ENCODE results near the gene HLA-DPB1.

Gene HLA-DPB1

DNA sequence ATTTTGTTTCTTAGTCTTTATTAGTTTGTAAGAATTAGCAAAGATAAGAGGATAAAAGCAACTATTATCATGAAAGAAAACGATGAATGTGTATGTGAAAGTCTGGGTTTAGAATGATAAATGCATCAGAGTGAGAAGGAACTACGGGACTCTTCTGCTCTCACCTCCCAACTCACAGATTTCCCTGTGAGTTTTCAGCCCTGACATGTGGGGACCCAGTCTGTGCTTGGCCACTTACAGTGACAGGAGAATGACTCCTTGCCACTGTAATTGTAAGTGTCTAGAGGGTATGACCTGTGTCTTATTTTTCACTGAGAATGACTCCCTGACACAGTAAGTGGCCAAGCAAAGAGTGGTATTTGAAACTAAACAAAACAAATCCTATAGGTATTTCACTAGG lies 4.9 kb upstream of the HLA-DPB1 start:
- in situ Hi-C loops (cut with MboI; ENCODE audit: low sequenced_read_pairs): no loop called here

DNA sequence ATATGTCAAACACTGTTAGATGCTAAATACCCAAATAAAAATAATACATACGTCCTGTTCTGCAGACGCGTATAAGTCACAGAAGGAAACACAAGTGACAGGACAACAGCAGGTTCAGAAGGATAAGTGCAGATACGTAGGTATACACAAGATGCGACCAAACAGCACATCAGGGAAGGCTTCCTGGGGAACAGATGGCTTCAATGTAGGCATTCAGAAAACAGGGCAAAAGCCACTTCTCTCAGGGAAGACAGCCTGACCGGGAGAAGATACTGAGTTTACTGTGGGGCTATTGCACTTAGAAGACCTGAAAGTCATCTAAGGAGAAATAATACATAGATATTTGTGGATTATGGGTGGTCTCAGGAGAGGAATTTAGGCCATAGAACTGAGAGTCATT lies 4.2 kb upstream of the HLA-DPB1 start:
- in situ Hi-C loops (cut with MboI; ENCODE audit: low sequenced_read_pairs): no loop called here

DNA sequence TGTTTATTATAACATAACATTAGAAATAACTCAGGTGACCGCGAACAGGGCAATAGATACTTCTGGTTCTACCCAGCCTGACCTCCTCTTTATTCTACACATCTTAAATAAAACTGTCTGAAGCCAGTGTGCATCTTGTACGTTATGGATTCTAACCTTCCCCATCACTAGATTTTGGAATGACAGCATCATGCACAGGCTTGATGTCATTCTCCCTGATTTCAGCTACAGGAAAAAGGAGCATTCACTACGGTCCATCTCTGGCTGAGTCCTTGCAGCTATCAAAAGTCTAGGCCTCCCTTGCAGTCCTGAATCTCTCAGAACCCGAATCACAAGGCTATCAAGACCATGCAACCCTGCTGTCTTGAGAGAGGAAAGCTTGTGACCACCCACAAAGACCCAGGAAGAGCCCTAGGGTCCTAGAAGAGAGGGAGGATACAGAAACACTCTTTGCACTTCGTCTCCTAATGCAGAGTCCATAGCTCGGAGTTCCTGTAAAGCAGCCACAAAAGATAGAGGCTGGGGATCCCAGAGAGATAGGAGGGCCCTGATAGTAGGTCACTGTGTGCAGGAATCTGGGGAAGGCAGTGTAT lies 3.2 kb upstream of the HLA-DPB1 start:
- in situ Hi-C loops (cut with MboI; ENCODE audit: low sequenced_read_pairs): no loop called here

DNA sequence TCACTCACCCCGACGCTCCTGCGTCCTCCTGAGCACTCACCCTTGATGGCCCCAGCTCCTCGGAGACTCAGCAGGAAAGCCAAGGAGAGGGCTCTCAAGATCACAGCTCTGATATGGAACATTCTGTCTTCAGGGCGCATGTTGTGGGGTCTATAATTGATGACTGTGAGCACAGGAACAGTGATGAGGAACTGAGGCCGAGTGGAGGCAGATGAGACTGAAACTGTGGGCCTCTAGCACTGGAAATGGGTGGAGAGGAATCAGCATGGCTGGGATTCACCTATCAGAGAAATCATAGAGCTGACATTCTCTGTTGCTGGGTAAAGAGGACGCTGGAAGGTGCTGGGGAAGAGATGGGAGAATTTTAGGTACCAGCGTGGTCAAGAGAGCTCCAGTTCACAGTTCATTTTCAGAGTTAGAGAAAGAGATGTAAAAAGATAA lies 2.3 kb upstream of the HLA-DPB1 start, which contains the start of gene HLA-DPA1:
TSS of gene HLA-DPA1 (minus strand) at position 219 of the 441 bp plus-strand sequence.
- in situ Hi-C loops (cut with MboI; ENCODE audit: low sequenced_read_pairs): no loop called here

DNA sequence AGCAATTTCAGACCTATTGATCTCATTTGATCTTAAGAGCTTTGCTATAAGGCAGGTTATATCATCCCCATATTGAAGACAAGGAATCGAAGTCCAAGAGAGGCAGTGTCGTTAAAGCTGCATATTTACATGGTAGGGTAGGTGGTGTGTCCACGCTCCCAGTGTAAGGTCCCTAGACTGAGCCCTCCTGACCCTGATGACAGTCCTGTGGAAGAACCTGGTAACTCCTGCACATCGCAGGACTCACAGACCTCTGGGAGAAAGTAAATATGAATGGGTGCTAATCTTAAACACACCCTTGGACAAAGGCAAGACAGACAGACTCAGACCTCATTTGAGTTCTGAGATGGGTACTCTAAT lies 602 bp upstream of the HLA-DPB1 start:
- in situ Hi-C loops (cut with MboI; ENCODE audit: low sequenced_read_pairs): no loop called here

DNA sequence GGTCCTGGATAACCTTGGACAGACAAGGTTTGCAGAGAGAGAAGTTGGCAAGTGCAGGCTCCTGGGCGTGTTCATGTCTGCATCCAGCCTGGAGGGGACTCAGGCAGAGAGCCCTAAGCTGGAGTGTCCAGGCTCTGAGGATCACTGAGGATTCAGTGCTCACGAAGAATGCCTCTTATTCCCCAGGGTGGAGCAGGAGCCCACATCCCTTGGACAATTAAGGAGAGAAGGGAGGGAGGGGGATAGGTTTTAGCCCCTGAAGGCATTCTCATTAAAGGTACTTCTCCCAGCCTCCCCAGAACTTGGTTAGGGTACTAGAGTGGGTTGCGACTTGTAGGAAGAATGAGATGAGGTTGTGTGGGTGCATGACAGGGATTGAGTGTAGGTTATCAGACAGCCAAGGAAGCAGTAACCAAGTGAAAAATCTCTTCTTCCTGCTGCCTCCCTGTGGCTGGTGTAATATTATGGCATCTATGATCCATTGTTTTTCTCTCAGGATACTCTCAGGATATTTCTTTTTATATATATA lies 680 bp downstream of the HLA-DPB1 start:
- in situ Hi-C loops (cut with MboI; ENCODE audit: low sequenced_read_pairs): no loop called here

DNA sequence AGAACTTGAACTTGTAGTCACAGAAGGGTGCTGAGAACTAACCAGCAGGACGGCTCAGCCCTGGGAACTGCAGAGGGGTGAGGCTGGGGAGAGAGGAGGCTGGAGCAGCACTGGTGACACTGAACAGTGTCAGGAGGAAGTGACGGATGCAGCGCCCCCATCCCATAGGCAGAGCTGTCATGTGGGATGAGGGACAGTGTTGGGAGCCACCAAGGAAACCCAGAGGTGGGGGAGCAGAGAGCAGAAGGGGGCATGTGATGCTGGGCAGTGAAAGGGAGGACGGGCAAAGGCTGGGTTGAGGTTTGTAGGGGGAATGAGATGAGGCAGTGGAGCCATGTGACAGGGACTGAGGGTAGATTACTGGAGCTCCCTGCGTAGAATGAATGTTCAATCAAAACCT lies 2.1 kb downstream of the HLA-DPB1 start:
- in situ Hi-C loops (cut with MboI; ENCODE audit: low sequenced_read_pairs): no loop called here

DNA sequence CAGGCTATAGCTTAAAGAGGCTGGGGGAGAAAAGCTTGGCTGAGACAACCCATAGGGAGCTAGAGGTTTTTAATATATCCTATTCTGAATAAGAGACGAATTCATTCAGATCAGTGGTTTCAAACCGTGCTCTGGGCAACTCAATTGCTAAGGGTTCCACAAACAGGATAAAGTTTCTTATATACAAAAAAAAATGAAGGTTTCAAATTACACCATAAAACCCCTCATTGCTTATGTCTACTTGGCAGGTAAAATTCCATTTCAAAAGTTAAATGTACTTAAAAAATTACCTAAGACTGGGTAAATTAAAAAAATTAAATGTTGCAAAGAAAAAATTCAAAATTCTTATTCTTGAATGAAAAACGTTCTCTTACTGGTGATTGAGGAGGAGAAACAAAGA lies 2.7 kb downstream of the HLA-DPB1 start:
- in situ Hi-C loops (cut with MboI; ENCODE audit: low sequenced_read_pairs): no loop called here

DNA sequence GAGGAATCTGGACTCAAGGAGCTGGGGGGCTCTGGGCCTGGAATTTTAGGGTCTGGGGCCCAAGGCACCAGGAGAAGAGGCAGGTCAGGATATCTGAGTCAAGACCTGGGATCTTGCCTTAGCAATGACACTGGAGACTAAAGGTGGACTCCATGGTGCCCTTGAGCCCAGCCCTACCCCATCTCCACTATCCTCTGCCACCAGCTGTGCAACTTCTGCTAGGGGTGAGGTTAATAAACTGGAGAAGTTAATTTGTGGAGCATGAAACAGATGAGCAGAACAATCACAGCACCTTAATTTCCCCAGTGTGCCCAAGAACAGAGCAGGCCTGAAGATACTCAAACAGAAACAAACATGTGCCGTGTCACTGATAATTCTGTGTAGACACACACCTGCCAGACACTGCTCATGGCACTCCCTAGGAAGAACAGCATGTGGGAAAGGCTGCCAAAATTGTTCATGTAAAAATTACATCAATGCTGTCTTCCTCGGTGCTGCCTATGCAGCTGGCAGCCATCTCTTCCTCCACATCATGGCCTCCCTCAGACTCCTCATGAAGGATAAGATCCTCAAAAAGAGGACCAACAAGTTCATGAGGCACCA lies 3.2 kb downstream of the HLA-DPB1 start:
- in situ Hi-C loops (cut with MboI; ENCODE audit: low sequenced_read_pairs): no loop called here

DNA sequence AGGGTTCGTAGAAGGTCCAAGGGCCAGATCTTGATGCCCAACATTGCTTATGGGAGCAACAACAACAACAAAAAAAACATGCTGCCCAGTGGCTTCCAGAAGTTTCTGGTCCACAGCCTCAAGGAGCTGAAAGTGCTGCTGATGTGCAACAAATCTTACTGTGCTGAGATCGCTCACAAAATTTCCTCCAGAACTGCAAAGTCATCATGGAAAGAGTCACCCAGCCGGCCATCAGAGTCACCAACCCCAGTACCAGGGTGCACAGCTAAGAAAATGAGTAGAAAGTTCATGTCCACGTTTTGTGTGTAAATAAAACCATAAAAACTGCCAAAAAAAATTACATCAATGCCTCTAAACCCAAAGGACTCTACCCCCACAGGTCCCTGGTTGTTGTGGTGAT lies 3.8 kb downstream of the HLA-DPB1 start:
- in situ Hi-C loops (cut with MboI; ENCODE audit: low sequenced_read_pairs): no loop called here

DNA sequence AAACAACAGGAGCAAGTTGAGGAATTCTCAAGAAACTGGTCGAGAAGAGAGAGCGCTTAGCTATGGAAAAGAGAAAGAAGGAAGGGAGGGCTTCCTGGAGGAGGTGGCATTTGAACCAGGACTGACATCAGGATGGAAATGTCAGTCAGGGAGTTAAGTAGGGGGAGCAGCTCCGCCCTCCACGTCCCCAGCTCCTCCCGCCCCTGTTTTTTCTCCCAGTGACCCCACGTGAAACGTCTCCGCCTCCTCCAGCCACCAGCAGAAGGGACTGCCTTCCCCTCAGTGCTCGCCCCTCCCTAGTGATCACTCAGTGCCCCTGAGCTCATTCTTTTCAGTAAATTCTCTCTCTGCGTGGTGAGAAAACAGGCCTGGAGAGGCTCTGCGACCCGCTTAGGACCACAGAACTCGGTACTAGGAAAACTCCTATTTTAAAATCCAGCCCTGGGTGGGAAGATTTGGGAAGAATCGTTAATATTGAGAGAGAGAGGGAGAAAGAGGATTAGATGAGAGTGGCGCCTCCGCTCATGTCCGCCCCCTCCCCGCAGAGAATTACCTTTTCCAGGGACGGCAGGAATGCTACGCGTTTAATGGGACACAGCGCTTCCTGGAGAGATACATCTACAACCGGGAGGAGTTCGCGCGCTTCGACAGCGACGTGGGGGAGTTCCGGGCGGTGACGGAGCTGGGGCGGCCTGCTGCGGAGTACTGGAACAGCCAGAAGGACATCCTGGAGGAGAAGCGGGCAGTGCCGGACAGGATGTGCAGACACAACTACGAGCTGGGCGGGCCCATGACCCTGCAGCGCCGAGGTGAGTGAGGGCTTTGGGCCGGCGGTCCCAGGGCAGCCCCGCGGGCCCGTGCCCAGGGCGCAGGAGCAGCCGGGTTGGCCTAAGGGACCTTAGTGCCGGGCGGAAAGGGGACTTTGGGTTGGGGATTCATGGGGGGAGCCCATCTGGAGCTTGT lies 4.6 kb downstream of the HLA-DPB1 start:
- in situ Hi-C loops (cut with MboI; ENCODE audit: low sequenced_read_pairs): no loop called here

DNA sequence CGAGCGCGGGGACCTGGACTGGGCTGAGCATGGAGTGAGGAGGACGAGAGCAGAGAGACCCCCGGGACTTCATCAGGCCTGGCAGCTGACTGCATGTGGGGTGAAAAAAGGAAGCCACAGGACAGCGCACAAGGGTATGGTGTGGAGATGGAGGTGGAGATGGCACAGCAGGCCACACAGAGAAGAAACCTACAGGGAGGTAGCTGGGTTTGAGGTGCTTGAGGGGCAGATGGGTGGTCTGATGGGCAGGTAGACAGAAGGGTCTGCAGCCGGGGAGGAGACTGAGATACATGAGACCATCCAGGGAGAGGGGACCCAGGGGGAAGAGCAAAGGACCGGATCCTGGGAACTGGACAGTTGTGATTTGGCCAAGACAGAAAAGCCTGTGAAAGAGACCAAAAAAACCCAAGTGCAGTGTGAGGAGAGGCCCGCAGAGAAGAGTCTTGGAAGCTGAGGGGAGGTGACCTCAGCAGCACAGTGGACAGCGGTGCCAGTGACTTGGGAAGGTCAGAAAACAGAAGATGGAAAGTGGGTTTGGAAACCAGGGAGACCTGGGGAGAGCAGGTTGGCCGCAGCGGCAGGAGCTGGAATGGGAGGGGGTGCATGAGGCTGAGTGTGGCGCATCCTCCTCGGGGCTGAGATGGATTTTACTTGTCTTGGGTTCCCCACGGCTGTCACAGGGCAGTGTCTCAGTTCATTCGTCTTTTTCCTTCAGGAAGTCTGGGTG lies 5.5 kb downstream of the HLA-DPB1 start:
- in situ Hi-C loops (cut with MboI; ENCODE audit: low sequenced_read_pairs): no loop called here

DNA sequence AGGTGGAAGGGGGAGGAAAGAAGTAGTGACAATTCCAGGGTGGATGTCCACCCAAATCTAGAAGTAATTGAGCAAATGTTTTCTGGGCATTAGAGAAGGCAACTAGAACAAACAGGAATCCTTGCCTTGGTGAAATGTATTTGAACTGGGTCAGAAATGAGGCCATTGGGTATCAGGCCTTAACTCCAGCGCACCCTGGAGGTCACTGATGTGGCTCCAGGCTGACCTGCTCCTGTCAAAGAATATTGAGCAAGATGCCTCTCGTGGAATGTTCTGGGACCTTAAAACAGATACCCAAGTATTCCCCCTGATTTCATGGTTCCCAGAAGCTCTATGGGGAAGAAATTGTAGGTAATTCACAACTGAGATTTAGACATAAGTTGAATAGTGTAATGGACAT lies 6.9 kb downstream of the HLA-DPB1 start:
- in situ Hi-C loops (cut with MboI; ENCODE audit: low sequenced_read_pairs): no loop called here

DNA sequence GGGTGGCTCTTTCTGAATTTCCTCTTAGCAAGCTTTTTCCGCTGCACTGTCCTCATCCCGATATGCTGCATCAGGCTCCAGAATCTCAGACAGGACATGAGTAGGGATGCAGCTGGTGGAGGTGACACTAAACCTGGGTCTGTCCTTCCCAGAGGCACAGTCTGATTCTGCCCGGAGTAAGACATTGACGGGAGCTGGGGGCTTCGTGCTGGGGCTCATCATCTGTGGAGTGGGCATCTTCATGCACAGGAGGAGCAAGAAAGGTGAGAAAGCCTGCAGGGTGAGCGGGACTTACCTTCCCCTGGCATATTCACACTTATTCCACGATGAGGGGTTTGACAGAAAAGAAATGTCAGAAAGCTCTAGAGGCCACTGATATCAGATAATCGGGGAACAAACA lies 9.8 kb downstream of the HLA-DPB1 start:
- in situ Hi-C loops (cut with MboI; ENCODE audit: low sequenced_read_pairs): no loop called here

DNA sequence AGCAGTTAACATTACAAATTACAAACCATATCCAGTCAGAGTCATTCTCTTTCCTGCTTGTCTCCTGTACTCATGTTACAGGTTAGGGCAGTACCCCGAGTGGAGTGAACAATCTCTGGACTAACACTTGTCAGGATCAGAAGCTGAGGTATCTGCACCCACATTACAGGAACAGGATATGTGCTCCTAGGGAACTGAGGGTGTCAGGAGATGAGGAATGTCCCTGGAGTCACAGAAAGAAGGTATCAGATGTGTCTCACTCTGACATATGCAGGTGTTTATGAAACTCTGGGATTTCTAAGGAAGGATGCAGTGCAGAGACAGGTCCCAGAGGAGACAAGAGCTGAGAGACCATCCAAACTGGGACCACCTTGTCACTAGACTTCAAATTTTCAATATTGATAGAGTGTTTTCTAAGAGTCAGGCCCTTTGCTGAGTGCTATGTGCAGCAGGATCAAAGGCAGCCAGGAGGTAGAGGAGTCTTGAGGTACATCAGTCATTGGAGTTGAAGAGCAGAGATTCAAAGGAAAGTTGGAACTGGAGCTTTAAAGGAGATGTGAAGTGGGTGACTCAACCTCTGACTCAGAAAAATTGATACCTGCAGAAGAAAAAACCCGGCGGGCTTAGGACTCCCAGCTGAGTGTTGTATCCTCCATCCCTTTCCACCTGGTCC lies 12.6 kb downstream of the HLA-DPB1 start:
- in situ Hi-C loops (cut with MboI; ENCODE audit: low sequenced_read_pairs): no loop called here

DNA sequence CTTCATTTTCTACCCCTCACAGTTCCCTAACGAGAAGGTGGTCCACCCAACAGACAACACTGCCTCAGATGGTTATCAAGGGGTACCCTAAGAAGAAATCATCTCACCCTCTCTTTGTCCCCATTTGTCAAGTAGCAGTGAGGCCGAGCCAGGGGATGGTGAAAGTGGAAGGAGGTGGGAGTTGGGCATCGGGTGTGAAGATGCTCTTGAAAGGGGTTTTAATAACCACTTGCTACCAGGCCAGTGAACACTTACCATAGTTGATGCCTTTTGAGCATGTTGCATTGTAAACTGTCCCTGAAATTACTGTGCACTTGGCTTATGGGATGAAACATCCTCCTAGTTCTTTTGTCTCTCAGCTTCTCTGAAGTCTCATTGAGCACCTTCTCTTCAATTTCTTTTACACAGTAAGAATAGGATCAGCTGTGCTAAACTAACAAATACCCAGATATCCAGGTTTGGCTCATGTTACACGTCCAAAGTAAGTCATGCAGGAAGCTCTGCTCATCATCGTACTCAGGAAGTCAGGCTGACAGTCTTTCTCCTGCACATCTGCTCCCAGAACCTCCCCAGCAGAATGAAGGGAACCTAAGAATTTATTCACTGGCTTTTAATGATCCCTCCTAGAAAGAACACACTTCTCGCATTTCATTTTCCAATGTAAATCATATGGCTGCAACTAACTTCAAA lies 13.3 kb downstream of the HLA-DPB1 start:
- in situ Hi-C loops (cut with MboI; ENCODE audit: low sequenced_read_pairs): no loop called here

DNA sequence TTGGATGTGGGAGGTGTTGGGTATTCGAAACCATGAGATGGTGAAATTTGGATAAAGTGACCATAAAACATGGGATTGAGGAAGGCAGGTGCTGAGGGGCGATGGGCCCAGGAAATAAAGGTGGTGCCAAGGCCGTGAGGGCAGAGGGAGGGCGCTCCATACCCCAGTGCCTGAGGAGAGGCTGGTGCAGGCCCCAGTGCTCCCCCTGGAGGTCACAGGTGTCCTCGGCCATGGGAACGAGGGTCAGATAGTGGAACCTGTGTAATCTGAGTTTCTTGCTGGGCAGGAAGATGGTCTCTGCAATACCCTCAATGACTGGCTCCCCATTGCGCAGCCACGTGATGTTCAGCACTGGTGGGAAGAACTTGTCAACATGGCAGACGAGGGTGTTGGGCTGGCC lies 16.2 kb downstream of the HLA-DPB1 start:
- in situ Hi-C loops (cut with MboI; ENCODE audit: low sequenced_read_pairs): no loop called here

DNA sequence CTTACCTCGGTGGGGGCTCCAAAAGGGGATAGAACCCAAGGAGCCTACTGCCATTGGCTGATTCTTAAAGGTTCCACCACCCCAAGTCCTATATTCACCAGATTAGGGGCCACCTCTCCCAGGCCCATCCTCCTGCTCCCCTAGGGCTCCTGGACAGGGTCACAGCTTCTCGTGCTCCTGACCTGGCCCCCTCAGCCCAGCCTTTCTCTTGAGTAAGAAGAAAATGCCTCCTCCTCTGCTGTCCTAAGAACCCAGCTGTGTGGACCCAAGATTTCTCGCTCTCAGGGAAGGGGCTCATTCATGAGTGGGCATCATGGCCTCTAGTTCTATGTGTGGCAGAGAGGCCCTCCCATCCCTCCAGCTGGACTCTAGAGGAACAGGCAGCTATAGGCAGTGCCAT lies 16.6 kb downstream of the HLA-DPB1 start:
- in situ Hi-C loops (cut with MboI; ENCODE audit: low sequenced_read_pairs): no loop called here

DNA sequence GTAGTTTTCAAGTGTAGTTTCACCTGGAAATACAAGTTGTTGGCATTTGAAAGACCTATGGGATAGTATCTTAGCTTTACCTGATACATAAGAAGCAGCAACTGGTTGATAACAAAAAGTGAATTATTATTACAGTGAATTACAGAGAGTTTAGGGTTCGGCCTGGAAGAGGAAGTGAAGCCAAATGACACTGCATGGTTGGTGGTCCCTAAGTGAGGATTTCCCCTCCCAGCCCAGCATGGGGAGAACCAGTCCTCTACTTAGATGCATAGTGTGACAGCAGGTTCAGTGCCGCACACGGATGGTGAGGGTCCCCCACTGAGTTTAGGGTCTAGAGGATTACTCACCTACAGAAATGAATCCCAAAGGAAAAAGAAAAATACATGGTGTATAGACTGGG lies 18.1 kb downstream of the HLA-DPB1 start:
- in situ Hi-C loops (cut with MboI; ENCODE audit: low sequenced_read_pairs): no loop called here

DNA sequence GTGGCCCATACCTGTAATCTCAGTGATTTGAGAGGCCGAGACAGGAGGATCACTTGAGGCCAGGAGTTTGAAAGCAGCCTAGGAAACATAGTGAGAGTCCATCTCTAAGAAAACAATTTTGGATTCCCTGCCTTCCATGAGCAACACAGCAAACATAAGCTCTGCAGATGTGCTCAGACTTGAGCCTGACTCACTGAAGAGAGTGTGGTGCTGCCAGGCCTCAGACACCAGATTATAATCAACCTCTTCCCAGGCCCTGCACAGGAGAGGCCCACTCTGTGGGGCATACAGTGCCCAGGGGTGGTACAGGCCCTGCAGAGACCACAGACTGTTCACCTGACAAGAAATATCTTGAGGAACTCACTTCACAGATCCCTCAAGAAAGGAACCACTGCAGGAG lies 19.9 kb downstream of the HLA-DPB1 start:
- in situ Hi-C loops (cut with MboI; ENCODE audit: low sequenced_read_pairs): no loop called here
